IMR-90 (cell line): ENCODE measurements around the gene PLCG1. TPM values are rescaled to one million over a fixed set of nuclear protein-coding genes. Genes with fewer than 3 reads are reported as not detected.

Source experiments
- ATAC-seq: fragments of 200-7000 bp; cut with Tn5 transposase; 2 replicates; pipeline ENCODE4 v1.9.1; 2020; ENCODE audit warnings: low read depth, mild to moderate bottlenecking, moderate library complexity
- BruUV-seq: library from RNA; stranded (reverse); fragments of 400-500 nt; replicated peaks from 2 replicates; lab custom pipeline; 2021; lab: Mats Ljungman, UMichigan
- CTCF ChIA-PET: fragments of 300-600 bp; formaldehyde crosslinking; extraction: SDS; loops from one replicate; lab custom pipeline; 2021; ENCODE audit warnings: antibody characterized with exemption; lab: Yijun Ruan, JAX
- POLR2A ChIA-PET: fragments of 300-600 bp; sonication (Branson Sonifier 250); formaldehyde crosslinking; loops from one replicate; lab custom pipeline; 2022; ENCODE audit warnings: antibody characterized with exemption; ENCODE audit not compliant: unreplicated experiment; lab: Charles Lee
- DNase-seq: peaks from one replicate; pipeline ENCODE4 v3.0.0; 2013
- H2AFZ ChIP-seq: replicated peaks from 2 replicates; pipeline ENCODE3; 2013; ENCODE audit warnings: low read length, mild to moderate bottlenecking; ENCODE audit not compliant: poor library complexity
- H2AK5ac ChIP-seq: 2 replicates; pipeline ENCODE4 v1.6.1; 2013; ENCODE audit warnings: low read depth, low read length, inconsistent platforms
- H2AK9ac ChIP-seq: replicated peaks from 2 replicates; pipeline ENCODE3; 2013; ENCODE audit warnings: mild to moderate bottlenecking, low read depth, low read length, moderate library complexity; ENCODE audit not compliant: poor library complexity
- H2BK120ac ChIP-seq: 2 replicates; pipeline ENCODE4 v1.6.1; 2013; ENCODE audit warnings: low read depth, low read length, inconsistent platforms
- H2BK15ac ChIP-seq: 3 replicates; pipeline ENCODE4 v1.6.1; 2013; ENCODE audit warnings: low read depth, low read length, inconsistent platforms
- H2BK20ac ChIP-seq: 2 replicates; pipeline ENCODE4 v1.6.1; 2013; ENCODE audit warnings: low read depth, mild to moderate bottlenecking, inconsistent platforms, low read length, moderate library complexity
- H2BK5ac ChIP-seq: 2 replicates; pipeline ENCODE4 v1.6.1; 2013; ENCODE audit warnings: mild to moderate bottlenecking, low read depth, low read length, inconsistent platforms; ENCODE audit not compliant: poor library complexity, severe bottlenecking
- H3K14ac ChIP-seq: replicated peaks from 2 replicates; pipeline ENCODE4 v1.6.1; 2013; ENCODE audit warnings: low read depth, low read length, inconsistent platforms
- H3K18ac ChIP-seq: 2 replicates; pipeline ENCODE4 v1.6.1; 2013; ENCODE audit warnings: low read depth, low read length, control low read depth
- H3K23ac ChIP-seq: 2 replicates; pipeline ENCODE4 v1.6.1; 2013; ENCODE audit warnings: low read depth, low read length, inconsistent platforms
- H3K27ac ChIP-seq: 2 replicates; pipeline ENCODE4 v1.5.1; 2013; ENCODE audit warnings: mild to moderate bottlenecking, control low read depth, low read length; ENCODE audit not compliant: insufficient read depth
- H3K27me3 ChIP-seq: 2 replicates; pipeline ENCODE4 v1.6.1; 2013; ENCODE audit warnings: low read length; ENCODE audit not compliant: control insufficient read depth, insufficient read depth
- H3K36me3 ChIP-seq: 2 replicates; pipeline ENCODE4 v1.6.1; 2013; ENCODE audit warnings: low read length, mixed read lengths; ENCODE audit not compliant: control insufficient read depth, insufficient read depth
- H3K4ac ChIP-seq: 2 replicates; pipeline ENCODE4 v1.6.1; 2013; ENCODE audit warnings: low read depth, low read length, inconsistent platforms
- H3K4me1 ChIP-seq: 2 replicates; pipeline ENCODE4 v1.6.1; 2013; ENCODE audit warnings: low read length, mixed read lengths; ENCODE audit not compliant: control insufficient read depth, insufficient read depth
- H3K4me2 ChIP-seq: 2 replicates; pipeline ENCODE4 v1.6.1; 2013; ENCODE audit warnings: low read depth, mild to moderate bottlenecking, control low read depth, low read length, moderate library complexity
- H3K4me3 ChIP-seq: 2 replicates; pipeline ENCODE4 v1.5.1; 2013; ENCODE audit warnings: low read depth, mild to moderate bottlenecking, control low read depth, low read length, moderate library complexity; ENCODE audit not compliant: insufficient read depth
- H3K56ac ChIP-seq: 2 replicates; pipeline ENCODE4 v1.6.1; 2013; ENCODE audit warnings: low read length, inconsistent platforms; ENCODE audit not compliant: insufficient read depth; ENCODE audit errors: extremely low read depth
- H3K79me1 ChIP-seq, 2 experiments: 2 replicates each; pipeline ENCODE4 v1.6.1; 2013; ENCODE audit warnings: low read length in 2 of 2, inconsistent platforms in 1 of 2, low read depth in 1 of 2
- H3K9ac ChIP-seq: 2 replicates; pipeline ENCODE4 v1.6.1; 2013; ENCODE audit warnings: low read depth, low read length, control low read depth
- H3K9me1 ChIP-seq: 2 replicates; pipeline ENCODE4 v1.6.1; 2013; ENCODE audit warnings: low read length, inconsistent platforms; ENCODE audit not compliant: insufficient read depth
- H3K9me3 ChIP-seq: 2 replicates; pipeline ENCODE4 v1.6.1; 2013; ENCODE audit warnings: low read length; ENCODE audit not compliant: control insufficient read depth, insufficient read depth
- H4K20me1 ChIP-seq: 2 replicates; pipeline ENCODE4 v1.6.1; 2013; ENCODE audit warnings: low read length, inconsistent platforms; ENCODE audit not compliant: insufficient read depth
- H4K5ac ChIP-seq: 2 replicates; pipeline ENCODE4 v1.6.1; 2013; ENCODE audit warnings: mild to moderate bottlenecking, low read depth, low read length, control low read depth
- H4K8ac ChIP-seq, 2 experiments: 2 replicates each; pipeline ENCODE4 v1.6.1; 2013; ENCODE audit warnings: low read depth in 2 of 2, low read length in 2 of 2, control low read depth in 1 of 2, inconsistent platforms in 1 of 2
- H4K91ac ChIP-seq: 2 replicates; pipeline ENCODE4 v1.6.1; 2013; ENCODE audit warnings: low read depth, low read length, inconsistent platforms; ENCODE audit not compliant: insufficient read depth
- BHLHE40 ChIP-seq: fragments of 150-350 bp; IDR thresholded peaks from 2 replicates; pipeline ENCODE4 v1.6.1; 2016; ENCODE audit warnings: mild to moderate bottlenecking, low read depth, low read length
- CEBPB ChIP-seq: IDR thresholded peaks from 2 replicates; pipeline ENCODE4 v1.6.1; 2012; ENCODE audit warnings: low read depth, low read length, improper control_type of control experiment
- CHD1 ChIP-seq: IDR thresholded peaks from 2 replicates; pipeline ENCODE4 v1.6.1; 2012; ENCODE audit warnings: low read depth, low read length, improper control_type of control experiment
- CTCF ChIP-seq: conservative IDR thresholded peaks from 2 replicates; pipeline ENCODE4 v1.5.1; 2012; ENCODE audit warnings: mild to moderate bottlenecking, low read depth, low read length, improper control_type of control experiment
- ELK1 ChIP-seq: fragments of 150-350 bp; IDR thresholded peaks from 2 replicates; pipeline ENCODE4 v1.6.1; 2016; ENCODE audit warnings: low read depth, mild to moderate bottlenecking, low read length, moderate library complexity, borderline replicate concordance
- FOS ChIP-seq: fragments of 150-350 bp; IDR thresholded peaks from 2 replicates; pipeline ENCODE4 v1.6.1; 2016; ENCODE audit warnings: low read depth, low read length
- MAFK ChIP-seq: IDR thresholded peaks from 2 replicates; pipeline ENCODE4 v1.6.1; 2012; ENCODE audit warnings: low read depth, low read length, improper control_type of control experiment
- MAZ ChIP-seq: IDR thresholded peaks from 2 replicates; pipeline ENCODE4 v1.6.1; 2012; ENCODE audit warnings: low read depth, mild to moderate bottlenecking, low read length, improper control_type of control experiment, moderate library complexity, borderline replicate concordance
- MXI1 ChIP-seq: IDR thresholded peaks from 2 replicates; pipeline ENCODE4 v1.6.1; 2012; ENCODE audit warnings: low read depth, mild to moderate bottlenecking, low read length, moderate library complexity, borderline replicate concordance
- NFE2L2 ChIP-seq: fragments of 150-350 bp; IDR thresholded peaks from 2 replicates; pipeline ENCODE4 v1.6.1; 2016; ENCODE audit warnings: low read depth, mild to moderate bottlenecking, low read length
- POLR2A ChIP-seq: IDR thresholded peaks from 2 replicates; pipeline ENCODE4 v1.6.1; 2012; ENCODE audit warnings: mild to moderate bottlenecking, low read depth, low read length
- RAD21 ChIP-seq: IDR thresholded peaks from 2 replicates; pipeline ENCODE4 v1.6.1; 2012; ENCODE audit warnings: low read length, improper control_type of control experiment
- RCOR1 ChIP-seq: IDR thresholded peaks from 2 replicates; pipeline ENCODE4 v1.6.1; 2012; ENCODE audit warnings: mild to moderate bottlenecking, low read length, improper control_type of control experiment; ENCODE audit not compliant: insufficient replicate concordance
- RFX5 ChIP-seq: IDR thresholded peaks from 2 replicates; pipeline ENCODE4 v1.8.0; 2012; ENCODE audit warnings: low read depth, mild to moderate bottlenecking, low read length, moderate library complexity
- SMC3 ChIP-seq: fragments of 150-350 bp; IDR thresholded peaks from 2 replicates; pipeline ENCODE4 v1.6.1; 2016; ENCODE audit warnings: low read depth, mild to moderate bottlenecking, antibody characterized with exemption, low read length, moderate library complexity
- USF2 ChIP-seq: fragments of 150-350 bp; IDR thresholded peaks from 2 replicates; pipeline ENCODE4 v1.6.1; 2017; ENCODE audit warnings: mild to moderate bottlenecking, antibody characterized with exemption, low read length, low read depth
- WGBS, 2 experiments: methylation state at CpG; one replicate each; pipeline versions ENCODE4 v1.1.5 to v1.1.7; 2013; ENCODE audit warnings: missing lambda C conversion rate in 2 of 2; ENCODE audit not compliant: insufficient read length in 1 of 2; ENCODE audit errors: extremely low coverage in 2 of 2; 5-methylcytosine and 5-hydroxymethylcytosine counted together
- dilution Hi-C: fragments of 300-500 bp; cut with HindIII; formaldehyde crosslinking; loops from one replicate; pipeline ENCODE4 v1.14.3; 2018; ENCODE audit warnings: low sequenced_read_pairs; ENCODE audit not compliant: unreplicated experiment
- in situ Hi-C: fragments of 300-500 bp; cut with MboI; formaldehyde crosslinking; loops from 3 replicates; pipeline ENCODE4 v1.14.3; 2019; ENCODE audit warnings: low sequenced_read_pairs, inconsistent platforms, mixed read lengths
- intact Hi-C: fragments of 100-400 bp; cut with micrococcal nuclease; formaldehyde crosslinking; loops from 2 replicates; pipeline ENCODE4 v1.10.0; 2022
- polyA plus RNA-seq, 3 experiments: library from polyadenylated mRNA; depleted of rRNA; stranded (reverse); fragments of >200 nt; gene quantifications; 2 replicates each; pipeline ENCODE4 v1.2.3, GENCODE V29; 2012; ENCODE audit warnings: low replicate concordance in 1 of 3
- total RNA-seq: library from RNA; depleted of rRNA; stranded (reverse); fragments of >200 nt; gene quantifications from 2 replicates; pipeline ENCODE4 v1.2.3, GENCODE V29; 2012

Gene PLCG1
- total and polyA plus RNA-seq, 2 of the 4 experiments (the other 2 are of a cell fraction): 59.1 to 69.1 TPM

- CTCF ChIA-PET: no interaction called here
- POLR2A ChIA-PET: no interaction called here
Measured at GRCh38 chr20:41126719-41127118, 10.6 kb upstream of the PLCG1 start.

More at GRCh38 chr20:41126719-41127118, 10.6 kb upstream of the PLCG1 start:
- in situ Hi-C loops (no loop called here), intact Hi-C loops (no loop called here), dilution Hi-C loops (no loop called here)
- H3K56ac ChIP-seq: no peak overlapping the region
- DNase-seq (no peak), ATAC-seq (no peak)
- no peak overlapping the region for H3K4ac ChIP-seq
- no peak overlapping the region for H3K9ac ChIP-seq
- no peak overlapping the region for H4K91ac ChIP-seq
- H3K79me1 ChIP-seq: peaks cover 0 to 8% of the 10 kb centered on the region in 2 experiments; a peak in 1 of 4 replicates
- H4K20me1 ChIP-seq: no peaks in the 10 kb centered on the region; the same call in 1 of the 2 replicates
- peaks cover 39% of the 10 kb centered on the region for H3K36me3 ChIP-seq
- no peak overlapping the region for H3K14ac ChIP-seq
- TF ChIP-seq MAZ (no peak), RFX5 (no peak), CTCF (no peak), CEBPB (no peak), RAD21 (no peak), MAFK (no peak), RCOR1 (no peak), SMC3 (no peak), NFE2L2 (no peak), CHD1 (no peak), ELK1 (no peak), POLR2A (no peak), FOS (no peak), MXI1 (no peak), BHLHE40 (no peak), USF2 (no peak)
- H3K9me3 ChIP-seq: no peaks in the 10 kb centered on the region
- no peak overlapping the region for H2AFZ ChIP-seq
- H3K4me1 ChIP-seq: no peaks in the 10 kb centered on the region
- no TSS peak for BruUV-seq
- no peak overlapping the region for H3K18ac ChIP-seq
- H2AK5ac ChIP-seq: no peak overlapping the region
- H2BK5ac ChIP-seq: no peak overlapping the region
- H3K9me1 ChIP-seq: peaks cover 9% of the 10 kb centered on the region; the same call in 1 of the 2 replicates
- WGBS, 2 experiments: 95 to 100% methylated on average over 1 to 3 of the region's 3 CpGs
- no peak overlapping the region for H3K23ac ChIP-seq
- no peak overlapping the region for H2BK20ac ChIP-seq
- no peak overlapping the region for H2BK15ac ChIP-seq
- no peak overlapping the region for H4K5ac ChIP-seq
- no peaks in the 10 kb centered on the region for H3K27me3 ChIP-seq
- H3K27ac ChIP-seq: no peak overlapping the region
- no peak overlapping the region for H3K4me3 ChIP-seq
- H2AK9ac ChIP-seq: no peak overlapping the region
- no peak overlapping the region for H3K4me2 ChIP-seq
- H4K8ac ChIP-seq: no peak overlapping the region
- H2BK120ac ChIP-seq: no peak overlapping the region
